Panc1 (cell line): Measurements from ENCODE around the gene PRUNE2. TPM values are rescaled to one million over a fixed set of nuclear protein-coding genes. Genes with fewer than 3 reads are reported as not detected.

ENCODE experiments used
- ATAC-seq: fragments of 200-7000 bp; cut with Tn5 transposase; 2 replicates; pipeline ENCODE4 v1.9.1; 2020; ENCODE audit warnings: mild to moderate bottlenecking, moderate library complexity
- BruUV-seq: library from RNA; stranded (reverse); fragments of 400-500 nt; replicated peaks from 2 replicates; lab custom pipeline; 2021; lab: Mats Ljungman, UMichigan
- CTCF ChIA-PET: fragments of 300-600 bp; sonication (Branson Sonifier 250); formaldehyde crosslinking; loops from one replicate; lab custom pipeline; 2022; ENCODE audit warnings: antibody characterized with exemption; lab: Charles Lee
- POLR2A ChIA-PET: fragments of 300-600 bp; sonication (Branson Sonifier 250); formaldehyde crosslinking; loops from one replicate; lab custom pipeline; 2022; ENCODE audit warnings: antibody characterized with exemption; lab: Charles Lee
- DNase-seq: peaks from one replicate; pipeline ENCODE4 v3.0.0-alpha.2; 2010; ENCODE audit warnings: low read depth, low spot score
- H3K27ac ChIP-seq: 2 replicates; pipeline ENCODE4 v1.5.1; 2011; ENCODE audit warnings: mild to moderate bottlenecking, low read length, inconsistent platforms
- H3K27me3 ChIP-seq: fragments of 200-500 bp; sonication (Bioruptor generic); 2 replicates; pipeline ENCODE4 v1.6.0; 2014; ENCODE audit warnings: low read length, inconsistent platforms; ENCODE audit not compliant: control insufficient read depth, insufficient read depth
- H3K36me3 ChIP-seq: fragments of 200-500 bp; sonication (Bioruptor generic); 2 replicates; pipeline ENCODE4 v1.5.1; 2014; ENCODE audit warnings: inconsistent platforms, mild to moderate bottlenecking, low read length, moderate library complexity; ENCODE audit not compliant: control insufficient read depth, insufficient read depth
- H3K4me1 ChIP-seq: 2 replicates; pipeline ENCODE4 v1.5.1; 2011; ENCODE audit warnings: inconsistent platforms, mild to moderate bottlenecking, low read length, moderate library complexity; ENCODE audit not compliant: control insufficient read depth, insufficient read depth
- H3K4me3 ChIP-seq, 2 experiments: 2 replicates each; pipeline ENCODE4 v1.5.1; 2011 to 2012; ENCODE audit warnings: low read depth in 2 of 2, low read length in 2 of 2, mild to moderate bottlenecking in 2 of 2, inconsistent platforms in 1 of 2, moderate library complexity in 1 of 2
- H3K9me3 ChIP-seq: fragments of 200-500 bp; sonication (Bioruptor generic); 2 replicates; pipeline ENCODE4 v1.5.1; 2014; ENCODE audit warnings: low read depth, mild to moderate bottlenecking, inconsistent platforms, low read length, moderate library complexity; ENCODE audit not compliant: control insufficient read depth, insufficient read depth
- CTCF ChIP-seq: fragments of 450-650 bp; IDR thresholded peaks from 2 replicates; pipeline ENCODE4 v1.5.1; 2017; ENCODE audit warnings: mild to moderate bottlenecking
- POLR2AphosphoS5 ChIP-seq: IDR thresholded peaks from 2 replicates; pipeline ENCODE4 v1.6.1; 2012; ENCODE audit warnings: mild to moderate bottlenecking, low read depth, low read length, moderate library complexity
- REST ChIP-seq, 2 experiments: IDR thresholded peaks; 2 replicates each; pipeline ENCODE4 v1.6.1; 2011 to 2012; ENCODE audit warnings: low read depth in 2 of 2, control low read depth in 1 of 2, low read length in 1 of 2, mild to moderate bottlenecking in 1 of 2, moderate library complexity in 1 of 2; ENCODE audit not compliant: insufficient read depth in 1 of 2
- SIN3A ChIP-seq: IDR thresholded peaks from 2 replicates; pipeline ENCODE4 v1.6.1; 2012; ENCODE audit warnings: low read depth, mild to moderate bottlenecking, low read length, moderate library complexity, borderline replicate concordance; ENCODE audit not compliant: insufficient read depth
- TCF7L2 ChIP-seq: IDR thresholded peaks from 2 replicates; pipeline ENCODE4 v1.6.1; 2011; ENCODE audit warnings: mild to moderate bottlenecking, low read depth, low read length, inconsistent platforms
- in situ Hi-C: cut with HindIII; loops from 2 replicates; pipeline ENCODE4 v1.10.0; 2016; ENCODE audit warnings: low sequenced_read_pairs, low pct_unique_long_range_greater_than_20kb
- intact Hi-C: fragments of 100-400 bp; cut with micrococcal nuclease; formaldehyde crosslinking; loops from one replicate; pipeline ENCODE4 v1.10.0; 2022; ENCODE audit not compliant: unreplicated experiment
- total RNA-seq: library from RNA; stranded (reverse); gene quantifications from one replicate; pipeline ENCODE4 v1.2.1, GENCODE V29; 2021; ENCODE audit not compliant: unreplicated experiment

Gene PRUNE2
- total RNA-seq, 1 experiment from 2014 or later = 0.18 TPM

- in situ Hi-C loops = no loop called here
- Histone ChIP-seq H3K9me3 (no peaks in the 10 kb centered on the region), H3K36me3 (no peaks in the 10 kb centered on the region), H3K27ac (no peak overlapping the region), H3K27me3 (no peaks in the 10 kb centered on the region), H3K4me3 (no peak overlapping the region), H3K4me1 (no peaks in the 10 kb centered on the region)
- no peak for TF ChIP-seq REST (IDR thresholded peaks at IDR 0.05; ENCODE audit: insufficient read depth in 1 of 2, low read depth in 2 of 2, low read length in 1 of 2)
- no peak for TF ChIP-seq TCF7L2
- TF ChIP-seq SIN3A = no peak
- TF ChIP-seq POLR2AphosphoS5 = no peak
- ChIA-PET CTCF (no interaction called here), POLR2A (no interaction called here)
- ATAC-seq = no peak
- intact Hi-C loops = no loop called here
- no TSS peak for BruUV-seq
- DNase-seq = no peak
Observed at GRCh38 chr9:76603931-76604570, 301.9 kb downstream of the PRUNE2 start.

DNA sequence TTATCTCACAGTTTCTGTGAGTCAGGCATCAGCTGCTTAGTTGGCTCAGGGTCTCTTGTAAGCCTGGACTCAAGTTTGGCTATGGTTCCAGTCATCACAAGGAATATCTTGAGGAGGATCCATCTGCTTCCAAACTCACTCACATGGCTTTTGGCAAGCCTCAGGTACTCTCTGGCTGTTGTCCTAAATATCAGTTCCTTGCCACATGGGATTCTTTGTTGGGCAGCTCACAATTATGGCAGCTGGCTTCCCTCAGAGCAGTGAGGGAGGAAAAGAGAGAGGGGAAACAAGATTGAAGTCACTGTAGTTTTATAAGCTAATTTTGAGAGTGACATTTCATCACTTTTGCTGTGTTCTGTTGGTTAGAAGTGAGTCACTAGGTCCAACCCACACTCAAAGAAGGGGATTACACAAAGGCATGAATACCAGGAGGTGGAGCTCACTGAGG is 302.4 kb downstream of the PRUNE2 start:
- Histone ChIP-seq H3K27me3 (no peaks in the 10 kb centered on the region), H3K4me1 (no peaks in the 10 kb centered on the region), H3K27ac (no peak overlapping the region), H3K9me3 (no peaks in the 10 kb centered on the region), H3K4me3 (no peak overlapping the region), H3K36me3 (no peaks in the 10 kb centered on the region)
- no TSS peak for BruUV-seq
- ChIA-PET CTCF (no interaction called here), POLR2A (no interaction called here)
- TF ChIP-seq SIN3A (no peak), REST (IDR thresholded peaks at IDR 0.05; ENCODE audit: insufficient read depth in 1 of 2, low read depth in 2 of 2, low read length in 1 of 2) (no peak), CTCF (no peak), POLR2AphosphoS5 (no peak), TCF7L2 (no peak)
- DNase-seq = no peak
- intact Hi-C loops = no loop called here
- in situ Hi-C loops = no loop called here
- ATAC-seq = no peak
